SU-DHL-6 (cell line): ENCODE results near the gene SCIMP.
A peak's percentile ranks its signal among the peaks of the same experiment; 100 is the strongest.

Source experiments
- H2AFZ ChIP-seq: fragments of 200-600 bp; sonication (generic); 2 replicates; pipeline ENCODE4 v1.6.1; 2014; ENCODE audit warnings: low read depth, mild to moderate bottlenecking, moderate library complexity, mixed read lengths, antibody characterized with exemption, low read length; ENCODE audit not compliant: severe bottlenecking
- H3F3A ChIP-seq: fragments of 200-600 bp; shearing (Covaris generic); 2 replicates; pipeline ENCODE4 v1.6.0; 2016; ENCODE audit warnings: antibody characterized with exemption, mild to moderate bottlenecking; ENCODE audit not compliant: insufficient read depth
- H3K27ac ChIP-seq: fragments of 200-600 bp; sonication (generic); 2 replicates; pipeline ENCODE4 v1.5.1; 2016; ENCODE audit warnings: low read depth, mild to moderate bottlenecking, low read length, moderate library complexity, mixed read lengths
- H3K27me3 ChIP-seq: fragments of 200-600 bp; sonication (generic), shearing (Covaris generic); 2 replicates; pipeline ENCODE4 v1.6.0; 2014; ENCODE audit warnings: mild to moderate bottlenecking, low read length
- H3K36me3 ChIP-seq: fragments of 200-600 bp; sonication (generic); 2 replicates; pipeline ENCODE4 v1.6.1; 2014; ENCODE audit warnings: mild to moderate bottlenecking, low read length, mixed read lengths
- H3K4me2 ChIP-seq: fragments of 300-600, 200-600 bp; shearing (Covaris generic), sonication (generic); 2 replicates; pipeline ENCODE4 v1.6.0; 2014; ENCODE audit warnings: low read length, low read depth, mild to moderate bottlenecking; ENCODE audit not compliant: poor library complexity, severe bottlenecking
- H3K4me3 ChIP-seq: fragments of 200-600 bp; sonication (generic); 2 replicates; pipeline ENCODE4 v1.5.1; 2014; ENCODE audit warnings: antibody characterized with exemption, low read length, mild to moderate bottlenecking, mixed read lengths; ENCODE audit not compliant: insufficient read depth, poor library complexity, severe bottlenecking
- H3K79me2 ChIP-seq: fragments of 200-600 bp; sonication (generic); 2 replicates; pipeline ENCODE4 v1.6.1; 2014; ENCODE audit warnings: mild to moderate bottlenecking, low read length, moderate library complexity; ENCODE audit not compliant: insufficient read depth
- H3K9ac ChIP-seq: fragments of 200-600 bp; sonication (generic); 2 replicates; pipeline ENCODE4 v1.7.0; 2014; ENCODE audit warnings: mild to moderate bottlenecking, low read length
- H3K9me2 ChIP-seq: fragments of 200-600 bp; sonication (generic); replicated peaks from 2 replicates; pipeline ENCODE4 v1.6.1; 2014; ENCODE audit warnings: low read length; ENCODE audit not compliant: insufficient read depth
- H3K9me3 ChIP-seq: fragments of 200-600 bp; sonication (generic); 2 replicates; pipeline ENCODE4 v1.6.1; 2014; ENCODE audit warnings: low read length, mixed read lengths; ENCODE audit not compliant: insufficient read depth
- H4K20me1 ChIP-seq: fragments of 200-600 bp; sonication (generic); 2 replicates; pipeline ENCODE4 v1.6.1; 2014; ENCODE audit warnings: low read depth, mild to moderate bottlenecking, antibody characterized with exemption, low read length, moderate library complexity, mixed read lengths
- CTCF ChIP-seq: fragments of 200-600 bp; sonication (generic); IDR thresholded peaks from one replicate; pipeline ENCODE4 v1.5.1; 2017; ENCODE audit warnings: antibody characterized with exemption, mild to moderate bottlenecking, low read length, moderate library complexity; ENCODE audit not compliant: insufficient read depth, poor library complexity, severe bottlenecking
- EZH2phosphoT487 ChIP-seq: fragments of 200-600 bp; sonication (generic), shearing (Covaris generic); conservative IDR thresholded peaks from 2 replicates; pipeline ENCODE4 v1.6.1; 2018; ENCODE audit warnings: mild to moderate bottlenecking, antibody characterized with exemption, low read length, moderate library complexity, mixed read lengths

The SCIMP gene

GRCh38 chr17:5210091-5210490 is 24.6 kb downstream of the SCIMP start:
- peak overlapping the region; percentile 0 for H3K4me3 ChIP-seq
- peak overlapping the region; percentile 42 for H3K4me2 ChIP-seq
- H3K9me2 ChIP-seq, result no peaks in the 10 kb centered on the region
- H3K79me2 ChIP-seq, result no peaks in the 10 kb centered on the region
- H3K27ac ChIP-seq, result peak overlapping the region; percentile 86
- H3K9me3 ChIP-seq, result no peaks in the 10 kb centered on the region
- peak overlapping the region; percentile 19; the same call in 1 of the 2 replicates for H3K9ac ChIP-seq
- no peaks in the 10 kb centered on the region for H3K27me3 ChIP-seq
- H4K20me1 ChIP-seq, result no peaks in the 10 kb centered on the region
- no peak overlapping the region for H2AFZ ChIP-seq
- peaks cover 25% of the 10 kb centered on the region; the same call in 1 of the 2 replicates for H3F3A ChIP-seq
- TF ChIP-seq CTCF, result no peak
- no peak for TF ChIP-seq EZH2phosphoT487
- H3K36me3 ChIP-seq, result no peaks in the 10 kb centered on the region

- no peaks in the 10 kb centered on the region for H4K20me1 ChIP-seq
- H3K27me3 ChIP-seq, result no peaks in the 10 kb centered on the region
- TF ChIP-seq CTCF, result no peak
- TF ChIP-seq EZH2phosphoT487, result no peak
- H3K9me2 ChIP-seq, result no peaks in the 10 kb centered on the region
- no peak overlapping the region for H2AFZ ChIP-seq
- no peaks in the 10 kb centered on the region for H3K36me3 ChIP-seq
- H3K27ac ChIP-seq, result peak overlapping the region; percentile 86; the same call in 1 of the 2 replicates
- H3K9ac ChIP-seq, result no peak overlapping the region
- peaks cover 25% of the 10 kb centered on the region; the same call in 1 of the 2 replicates for H3F3A ChIP-seq
- H3K4me2 ChIP-seq, result no peak overlapping the region
- no peaks in the 10 kb centered on the region for H3K79me2 ChIP-seq
- no peaks in the 10 kb centered on the region for H3K9me3 ChIP-seq
- no peak overlapping the region for H3K4me3 ChIP-seq
These were observed 25.3 kb downstream of the SCIMP start for GRCh38 chr17:5209396-5209795.

- H3K79me2 ChIP-seq, result no peaks in the 10 kb centered on the region
- H3K27me3 ChIP-seq, result no peaks in the 10 kb centered on the region
- H3K36me3 ChIP-seq, result no peaks in the 10 kb centered on the region
- H3K9me2 ChIP-seq, result no peaks in the 10 kb centered on the region
- no peak overlapping the region for H3K4me3 ChIP-seq
- H4K20me1 ChIP-seq, result no peaks in the 10 kb centered on the region
- H3K4me2 ChIP-seq, result no peak overlapping the region
- no peak overlapping the region; the same call in 1 of the 2 replicates for H3K27ac ChIP-seq
- TF ChIP-seq EZH2phosphoT487, result no peak
- TF ChIP-seq CTCF, result no peak
- no peak overlapping the region for H3K9ac ChIP-seq
- no peaks in the 10 kb centered on the region for H3K9me3 ChIP-seq
- no peak overlapping the region for H2AFZ ChIP-seq
- peaks cover 33% of the 10 kb centered on the region for H3F3A ChIP-seq
These were observed 30.8 kb downstream of the SCIMP start for GRCh38 chr17:5203908-5204294.
